Measurements from ENCODE around the gene GFAP.

The GFAP gene

GRCh38 chr17:44932096-44932786 is 16.9 kb upstream of the GFAP start:
- no peak for TF ChIP-seq ZNF70 (CRISPR knock-in tag; IDR thresholded peaks at IDR 0.05)
- TF ChIP-seq ESRRG (CRISPR knock-in tag; IDR thresholded peaks at IDR 0.05): no peak
- no peak for TF ChIP-seq CSRNP3 (CRISPR knock-in tag; IDR thresholded peaks at IDR 0.05)
- TF ChIP-seq TCF4 (CRISPR knock-in tag; IDR thresholded peaks at IDR 0.05; ENCODE audit: borderline replicate concordance): no peak
- TF ChIP-seq TOX (CRISPR knock-in tag; IDR thresholded peaks at IDR 0.05; ENCODE audit: borderline replicate concordance): no peak
- TF ChIP-seq ZNF565 (CRISPR knock-in tag; conservative IDR thresholded peaks at IDR 0.05; ENCODE audit: low read depth): no peak
- TF ChIP-seq RARB (CRISPR knock-in tag; IDR thresholded peaks at IDR 0.05): no peak
- TF ChIP-seq ZFP30 (CRISPR knock-in tag; IDR thresholded peaks at IDR 0.05): no peak
- TF ChIP-seq ZC3H10 (CRISPR knock-in tag; IDR thresholded peaks at IDR 0.05): no peak
- TF ChIP-seq ZNF8 (CRISPR knock-in tag; IDR thresholded peaks at IDR 0.05): no peak
- TF ChIP-seq CREB5 (CRISPR knock-in tag; IDR thresholded peaks at IDR 0.05; ENCODE audit: low read depth): no peak
- no peak for TF ChIP-seq ZFP3 (CRISPR knock-in tag; IDR thresholded peaks at IDR 0.05)
- TF ChIP-seq TSHZ2 (CRISPR knock-in tag; IDR thresholded peaks at IDR 0.05): no peak
- TF ChIP-seq SNAI2 (CRISPR knock-in tag; IDR thresholded peaks at IDR 0.05): no peak
- no peak for TF ChIP-seq GLIS3 (CRISPR knock-in tag; IDR thresholded peaks at IDR 0.05)
- ATAC-seq: no peak

- TF ChIP-seq TCF4 (CRISPR knock-in tag; IDR thresholded peaks at IDR 0.05; ENCODE audit: borderline replicate concordance) (no peak), PATZ1 (CRISPR knock-in tag; IDR thresholded peaks at IDR 0.05; ENCODE audit: borderline replicate concordance) (no peak), CSRNP3 (CRISPR knock-in tag; IDR thresholded peaks at IDR 0.05) (no peak), ZNF8 (CRISPR knock-in tag; IDR thresholded peaks at IDR 0.05) (no peak), CREB5 (CRISPR knock-in tag; IDR thresholded peaks at IDR 0.05; ENCODE audit: low read depth) (no peak), BACH2 (CRISPR knock-in tag; IDR thresholded peaks at IDR 0.05; ENCODE audit: borderline replicate concordance) (no peak), ESRRG (CRISPR knock-in tag; IDR thresholded peaks at IDR 0.05) (no peak), ZNF70 (CRISPR knock-in tag; IDR thresholded peaks at IDR 0.05) (no peak), ZC3H10 (CRISPR knock-in tag; IDR thresholded peaks at IDR 0.05) (no peak), ZNF565 (CRISPR knock-in tag; conservative IDR thresholded peaks at IDR 0.05; ENCODE audit: low read depth) (no peak), TSHZ2 (CRISPR knock-in tag; IDR thresholded peaks at IDR 0.05) (no peak), OSR1 (CRISPR knock-in tag; IDR thresholded peaks at IDR 0.05) (no peak), GLIS3 (CRISPR knock-in tag; IDR thresholded peaks at IDR 0.05) (no peak), CSDC2 (CRISPR knock-in tag; IDR thresholded peaks at IDR 0.05) (no peak), ARNTL (CRISPR knock-in tag; IDR thresholded peaks at IDR 0.05; ENCODE audit: borderline replicate concordance, low read depth) (no peak), TOX (CRISPR knock-in tag; IDR thresholded peaks at IDR 0.05; ENCODE audit: borderline replicate concordance) (no peak)
Observed at GRCh38 chr17:44931376-44931775, 16.1 kb upstream of the GFAP start.

More at GRCh38 chr17:44931376-44931775, 16.1 kb upstream of the GFAP start:
- ATAC-seq: no peak
